Adrenal gland (tissue), 12 donors: ENCODE data around the gene TBC1D9. TPM values are rescaled to one million over a fixed set of nuclear protein-coding genes. Genes with fewer than 3 reads are reported as not detected.

Experiments used
- DNase-seq, 7 donors: peaks; one replicate each; pipeline ENCODE4 v3.0.0-alpha.2; 2019 to 2020
- H3K27ac ChIP-seq, 5 donors: fragments of 200-600 bp; sonication (generic) in 4 of 5; 1 replicate in 3 of 5; 2 replicates in 2 of 5; pipeline versions ENCODE4 v1.5.1 to v1.8.0; 2016 to 2020; ENCODE audit warnings: mild to moderate bottlenecking in 1 of 5
- H3K27me3 ChIP-seq: fragments of 200-600 bp; 2 replicates; pipeline ENCODE4 v1.8.0; 2021
- H3K36me3 ChIP-seq, 2 donors: fragments of 200-600 bp; replicated peaks in 1 of 2; 1 replicate in 1 of 2; 2 replicates in 1 of 2; pipeline versions ENCODE4 v1.5.1 to v1.8.0; 2018 to 2022
- H3K4me1 ChIP-seq, 2 donors: fragments of 200-600 bp; replicated peaks in 1 of 2; 1 replicate in 1 of 2; 2 replicates in 1 of 2; pipeline versions ENCODE4 v1.5.1 to v1.8.0; 2018 to 2021
- H3K4me3 ChIP-seq, 4 donors: fragments of 200-600 bp; sonication (generic) in 3 of 4; one replicate each; pipeline ENCODE4 v1.5.1; 2016 to 2018
- H3K9me3 ChIP-seq, 3 donors: fragments of 200-600 bp; sonication (generic) in 1 of 3; replicated peaks in 1 of 3; 1 replicate in 2 of 3; 2 replicates in 1 of 3; pipeline versions ENCODE4 v1.5.1 to v1.8.0; 2016 to 2021
- POLR2A ChIP-seq, 2 donors: fragments of 450-650 bp; IDR thresholded peaks; one replicate each; pipeline ENCODE4 v1.6.1; 2017; ENCODE audit warnings: antibody characterized with exemption in 2 of 2, mild to moderate bottlenecking in 2 of 2, moderate library complexity in 1 of 2
- WGBS, 4 donors: extraction: QIAGEN DNeasy Blood & Tissue Kit in 2 of 4; methylation state at CpG; one replicate each; pipeline versions ENCODE4 v1.1.5 to v1.1.7; 2013 to 2017; 5-methylcytosine and 5-hydroxymethylcytosine counted together
- intact Hi-C, 2 donors: fragments of 100-400 bp; cut with DNase I; formaldehyde crosslinking; loops; one replicate each; pipeline versions ENCODE4 v1.14.1 to v1.15.0; 2022 to 2023
- polyA plus RNA-seq, 3 donors: library from polyadenylated mRNA; stranded (reverse); fragments of 200-250 nt in 2 of 3; fragments of 350-450 nt in 1 of 3; fragmentation: Illumina TruSeq in 1 of 3; extraction: RNeasy Lipid Tissue Mini Kit (QIAGEN cat#74804) in 1 of 3; gene quantifications; one replicate each; pipeline ENCODE4 v1.2.3, GENCODE V29; 2013 to 2014
- total RNA-seq, 9 donors: library from RNA; depleted of rRNA in 4 of 9; stranded (reverse); fragments of >200 nt in 4 of 9; fragments of 120-200 nt in 1 of 9; fragmentation: NEBNext Ultra II Directional in 1 of 9; extraction: Animal tissue kit (Norgen Biotek cat#: 25700) in 1 of 9; gene quantifications; one replicate each; pipeline versions ENCODE4 v1.1.0 to v1.2.4, GENCODE V29; 2013 to 2023
- TF ChIP-seq, protein P1 (sequence below), 6 experiments: fragments of 450-650 bp in 4 of 6; fragments of 200-600 bp in 2 of 6; sonication (generic) in 1 of 6; IDR thresholded peaks; 1 replicate in 5 of 6; 2 replicates in 1 of 6; pipeline versions ENCODE4 v1.5.1 to v1.8.0; 2016 to 2021; ENCODE audit warnings: antibody characterized with exemption in 6 of 6, mild to moderate bottlenecking in 2 of 6, moderate library complexity in 1 of 6
- donor health status: healthy with polysubstance abuse.
- donor health status: Bipolar disorder and iron deficiency.
- donor health status: DM: yes; HTN: yes; CAD: no.
- donor health status: DM: no; HTN: no; CAD: no.
- donor health status: DM: no; HTN: no; CAD: no.
- donor health status: DM: yes; HTN: yes; CAD: no.

Gene TBC1D9
- total and polyA plus RNA-seq, 12 donors = 3.8 to 27.7 (median 14.3) TPM

DNA sequence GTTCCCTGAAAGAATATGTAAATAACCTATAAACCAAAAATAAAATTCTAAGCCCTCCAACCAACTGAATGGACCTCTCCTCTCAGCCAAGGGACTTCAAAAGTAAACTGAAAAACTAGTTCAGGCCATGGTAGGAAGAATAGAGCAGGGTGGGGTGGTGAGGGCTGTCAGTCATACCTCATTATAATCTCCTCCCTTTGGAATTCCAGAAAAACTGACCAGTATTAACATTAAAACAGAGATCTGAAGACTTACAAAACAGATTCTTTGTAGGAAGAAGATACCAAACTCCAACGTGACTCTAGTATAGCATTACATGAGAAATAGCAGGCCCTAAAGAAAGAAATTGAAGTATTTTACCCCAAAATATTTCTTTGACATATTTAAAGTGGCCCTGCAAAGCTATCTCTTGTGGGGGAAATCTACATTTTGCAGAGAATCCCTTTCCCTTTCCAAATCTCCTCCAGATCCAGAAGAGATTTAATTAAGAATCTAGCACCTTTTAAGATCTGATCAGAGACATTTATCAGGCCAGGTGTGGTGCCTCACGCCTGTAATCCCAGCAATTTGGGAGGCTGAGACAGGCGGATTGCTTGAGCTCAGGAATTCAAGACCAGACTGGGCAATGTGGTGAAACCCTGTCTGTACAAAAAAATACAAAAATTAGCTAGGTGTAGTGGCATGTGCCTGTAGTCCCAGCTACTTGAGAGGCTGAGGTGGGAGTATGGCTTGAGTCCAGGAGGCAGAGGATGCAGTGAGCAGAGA, 15.1 kb downstream of the TBC1D9 start:
- DNase-seq = no peak
- Histone ChIP-seq H3K36me3 (no peaks in the 10 kb centered on the region), H3K9me3 (no peaks in the 10 kb centered on the region), H3K4me1 (peaks cover 0 to 22% of the 10 kb centered on the region in 2 donors), H3K27me3 (no peaks in the 10 kb centered on the region), H3K4me3 (no peak overlapping the region), H3K27ac (no peak overlapping the region)
- TF ChIP-seq, protein P1, sequence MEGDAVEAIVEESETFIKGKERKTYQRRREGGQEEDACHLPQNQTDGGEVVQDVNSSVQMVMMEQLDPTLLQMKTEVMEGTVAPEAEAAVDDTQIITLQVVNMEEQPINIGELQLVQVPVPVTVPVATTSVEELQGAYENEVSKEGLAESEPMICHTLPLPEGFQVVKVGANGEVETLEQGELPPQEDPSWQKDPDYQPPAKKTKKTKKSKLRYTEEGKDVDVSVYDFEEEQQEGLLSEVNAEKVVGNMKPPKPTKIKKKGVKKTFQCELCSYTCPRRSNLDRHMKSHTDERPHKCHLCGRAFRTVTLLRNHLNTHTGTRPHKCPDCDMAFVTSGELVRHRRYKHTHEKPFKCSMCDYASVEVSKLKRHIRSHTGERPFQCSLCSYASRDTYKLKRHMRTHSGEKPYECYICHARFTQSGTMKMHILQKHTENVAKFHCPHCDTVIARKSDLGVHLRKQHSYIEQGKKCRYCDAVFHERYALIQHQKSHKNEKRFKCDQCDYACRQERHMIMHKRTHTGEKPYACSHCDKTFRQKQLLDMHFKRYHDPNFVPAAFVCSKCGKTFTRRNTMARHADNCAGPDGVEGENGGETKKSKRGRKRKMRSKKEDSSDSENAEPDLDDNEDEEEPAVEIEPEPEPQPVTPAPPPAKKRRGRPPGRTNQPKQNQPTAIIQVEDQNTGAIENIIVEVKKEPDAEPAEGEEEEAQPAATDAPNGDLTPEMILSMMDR (IDR thresholded peaks at IDR 0.05) = no peak
- no peak for TF ChIP-seq POLR2A (IDR thresholded peaks at IDR 0.05)
- intact Hi-C loops = no loop called here
- WGBS, 4 donors = 90 to 94% (median 90%) methylated on average over 3 of the region's 3 CpGs

DNA sequence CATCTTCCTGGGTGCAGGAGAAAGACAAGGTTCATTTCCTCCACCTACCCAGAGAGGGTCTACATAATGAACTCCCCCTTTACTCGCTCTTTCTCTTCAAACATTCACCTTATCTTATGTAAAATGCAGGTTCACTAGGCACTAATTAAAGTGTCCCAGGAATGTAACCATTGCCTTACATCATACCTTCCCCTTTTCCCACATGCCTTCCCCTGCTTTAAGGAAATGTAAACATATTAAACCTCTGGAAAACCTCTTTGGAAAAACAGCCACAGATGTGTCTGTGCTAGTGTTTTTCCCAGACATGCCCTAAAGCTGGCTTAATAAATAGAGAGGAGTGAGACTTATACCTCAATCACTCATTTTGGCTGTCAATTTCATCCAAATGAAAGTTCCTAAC, 15.8 kb downstream of the TBC1D9 start:
- Histone ChIP-seq H3K4me3 (no peak overlapping the region), H3K27ac (no peak overlapping the region), H3K9me3 (no peaks in the 10 kb centered on the region), H3K4me1 (peaks cover 0 to 26% of the 10 kb centered on the region in 2 donors), H3K36me3 (no peaks in the 10 kb centered on the region), H3K27me3 (no peaks in the 10 kb centered on the region)
- WGBS, 4 donors = 93 to 97% (median 95%) methylated on average over 1 of the region's 1 CpG
- TF ChIP-seq POLR2A (IDR thresholded peaks at IDR 0.05) = no peak
- TF ChIP-seq, protein P1 (IDR thresholded peaks at IDR 0.05) = no peak
- intact Hi-C loops = no loop called here
- DNase-seq = no peak

DNA sequence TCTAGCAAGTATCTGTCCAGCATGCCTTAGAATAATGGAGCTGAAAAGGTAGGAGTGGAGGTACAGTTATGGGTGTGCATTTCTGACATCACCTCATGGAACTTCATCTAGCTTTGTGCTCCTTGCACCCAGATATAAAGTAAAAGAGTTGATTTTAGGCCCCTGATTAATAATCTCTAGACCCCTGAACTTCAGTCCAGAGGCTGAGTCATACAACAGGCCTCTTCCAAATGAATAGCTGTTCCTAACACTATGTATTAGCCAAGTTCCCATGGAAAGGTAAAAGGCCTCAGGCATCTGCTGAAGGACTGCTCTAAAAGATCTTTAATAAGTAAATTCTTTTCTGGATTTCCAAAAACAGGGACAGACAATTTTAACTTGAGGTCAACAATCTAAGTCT, 16.2 kb downstream of the TBC1D9 start:
- Histone ChIP-seq H3K27ac (no peak overlapping the region), H3K9me3 (no peaks in the 10 kb centered on the region), H3K4me3 (no peak overlapping the region), H3K27me3 (no peaks in the 10 kb centered on the region), H3K4me1 (peaks cover 0 to 30% of the 10 kb centered on the region in 2 donors), H3K36me3 (no peaks in the 10 kb centered on the region)
- no peak for DNase-seq
- intact Hi-C loops = no loop called here
- TF ChIP-seq POLR2A (IDR thresholded peaks at IDR 0.05) = no peak
- TF ChIP-seq, protein P1 (IDR thresholded peaks at IDR 0.05) = no peak

DNA sequence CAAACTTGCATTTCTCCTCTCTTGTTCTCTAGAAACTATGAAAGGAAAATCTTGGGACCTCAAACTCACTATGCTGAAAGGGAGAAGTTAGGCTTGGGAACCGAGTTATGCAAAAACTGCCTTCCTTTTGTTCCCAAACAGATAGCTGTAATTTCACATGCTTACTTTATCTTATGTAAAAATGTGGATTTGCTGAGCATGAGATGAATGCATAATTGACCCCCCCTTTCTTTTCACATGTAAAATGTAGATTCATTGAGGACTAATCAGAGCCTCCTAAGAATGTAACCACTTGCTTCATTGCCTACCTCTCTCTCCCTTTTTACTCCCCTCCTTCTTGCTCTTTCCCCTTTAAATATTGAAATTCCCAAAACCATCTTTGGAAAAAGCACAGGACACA, 18.0 kb downstream of the TBC1D9 start:
- DNase-seq = no peak
- Histone ChIP-seq H3K4me1 (peaks cover 0 to 28% of the 10 kb centered on the region in 2 donors), H3K27me3 (no peaks in the 10 kb centered on the region), H3K9me3 (no peaks in the 10 kb centered on the region), H3K36me3 (no peaks in the 10 kb centered on the region), H3K27ac (no peak overlapping the region), H3K4me3 (no peak overlapping the region)
- WGBS, 4 donors = 75 to 86% (median 79%) methylated on average over 1 of the region's 1 CpG
- intact Hi-C loops = no loop called here
- TF ChIP-seq, protein P1 (IDR thresholded peaks at IDR 0.05) = no peak
- TF ChIP-seq POLR2A (IDR thresholded peaks at IDR 0.05) = no peak
